ENCODE data around the gene STK32C. TPM values are rescaled to one million over a fixed set of nuclear protein-coding genes. Genes with fewer than 3 reads are reported as not detected.
A peak's percentile ranks its signal among the peaks of the same experiment; 100 is the strongest.

Gene STK32C
- total RNA-seq, 1 donor from 2014 or later: 13.0 TPM

DNA sequence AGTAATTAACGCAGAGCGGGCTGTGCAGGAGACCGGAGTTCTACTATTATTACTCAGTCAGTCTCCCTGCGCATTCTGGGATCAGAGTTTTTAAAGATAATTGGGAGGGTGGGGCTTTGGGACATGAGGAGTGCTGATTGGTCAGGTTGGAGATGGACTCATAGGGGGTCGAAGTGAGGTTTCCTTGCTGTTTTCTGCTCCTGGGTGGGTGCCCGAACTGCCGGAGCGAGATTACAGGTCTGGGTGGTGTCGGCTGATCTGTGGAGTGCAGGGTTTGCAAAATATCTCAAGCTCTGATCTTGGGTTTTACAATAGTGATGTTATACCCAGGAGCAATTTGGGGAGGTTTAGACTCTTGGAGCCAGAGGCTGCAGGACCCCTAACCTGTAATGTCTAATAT lies 20.4 kb upstream of the STK32C start:
- H3K4me3 ChIP-seq (ENCODE audit: low read depth, low read length): no peak overlapping the region
- no peak for DNase-seq (ENCODE audit: low read depth)
- no peak for TF ChIP-seq CTCF (conservative IDR thresholded peaks at IDR 0.05; ENCODE audit: low read depth, low read length)

GRCh38 chr10:132326925-132327324 lies 19.2 kb upstream of the STK32C start:
- no peak overlapping the region for H3K4me3 ChIP-seq (ENCODE audit: low read depth, low read length)
- TF ChIP-seq CTCF (conservative IDR thresholded peaks at IDR 0.05; ENCODE audit: low read depth, low read length): no peak
- DNase-seq (ENCODE audit: low read depth): no peak

DNA sequence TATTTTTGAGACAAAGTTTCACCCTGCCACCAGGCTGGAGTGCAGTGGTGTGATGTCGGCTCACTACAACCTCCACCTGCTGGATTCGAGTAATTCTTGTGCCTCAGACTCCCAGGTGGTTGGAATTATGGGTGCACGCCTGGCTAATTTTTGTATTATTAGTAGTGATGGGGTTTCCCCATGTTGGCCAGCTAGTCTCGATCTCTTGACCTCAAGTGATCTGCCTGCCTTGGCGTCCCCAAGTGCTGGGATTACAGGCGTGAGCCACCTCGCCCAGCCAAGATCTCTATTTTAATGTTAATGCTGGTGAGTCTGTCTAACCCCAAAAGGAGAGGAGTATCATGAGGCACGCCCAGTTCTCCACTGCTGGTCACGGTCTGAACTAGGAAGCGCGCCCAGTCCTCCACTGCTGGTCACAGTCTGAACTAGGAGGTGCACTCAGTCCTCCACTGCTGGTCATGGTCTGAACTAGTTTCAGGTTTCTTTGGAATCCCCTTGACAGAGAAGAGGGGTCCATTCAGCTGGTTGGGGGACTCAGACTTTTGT lies 18.7 kb upstream of the STK32C start:
- TF ChIP-seq CTCF (conservative IDR thresholded peaks at IDR 0.05; ENCODE audit: low read depth, low read length): no peak
- DNase-seq (ENCODE audit: low read depth): no peak
- no peak overlapping the region for H3K4me3 ChIP-seq (ENCODE audit: low read depth, low read length)

GRCh38 chr10:132324186-132324585 lies 16.4 kb upstream of the STK32C start:
- no peak for DNase-seq (ENCODE audit: low read depth)
- no peak overlapping the region for H3K4me3 ChIP-seq (ENCODE audit: low read depth, low read length)
- TF ChIP-seq CTCF (conservative IDR thresholded peaks at IDR 0.05; ENCODE audit: low read depth, low read length): no peak

DNA sequence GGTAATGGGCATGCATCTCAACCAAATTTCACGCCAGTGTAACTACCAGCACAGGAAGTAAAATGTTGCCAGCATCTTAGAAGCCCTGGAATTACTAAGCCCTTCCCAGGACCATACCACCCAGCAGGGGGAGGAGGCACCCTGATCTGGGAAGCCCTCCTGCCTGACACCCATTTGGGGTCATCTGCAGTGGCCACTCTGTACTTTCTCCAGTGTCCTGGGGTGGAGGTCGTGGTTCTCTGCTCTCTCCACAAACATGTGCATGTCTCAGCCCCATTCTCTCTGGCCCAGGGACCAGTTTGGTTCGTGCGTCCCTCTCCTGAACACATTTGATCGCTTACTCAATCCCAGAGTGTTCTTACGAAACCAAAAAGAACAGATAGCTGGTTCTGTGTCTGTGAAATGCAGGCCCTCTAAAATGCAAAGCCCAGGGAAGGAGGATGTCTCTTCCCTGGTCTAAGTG lies 14.9 kb upstream of the STK32C start:
- peak; percentile 37 for TF ChIP-seq CTCF (conservative IDR thresholded peaks at IDR 0.05; ENCODE audit: low read depth, low read length)
- DNase-seq (ENCODE audit: low read depth): no peak
- no peak overlapping the region for H3K4me3 ChIP-seq (ENCODE audit: low read depth, low read length)

- H3K4me3 ChIP-seq (ENCODE audit: low read depth, low read length): no peak overlapping the region
- no peak for DNase-seq (ENCODE audit: low read depth)
Measured at GRCh38 chr10:132321726-132322125, 14.0 kb upstream of the STK32C start.

More at GRCh38 chr10:132321726-132322125, 14.0 kb upstream of the STK32C start:
- TF ChIP-seq CTCF (conservative IDR thresholded peaks at IDR 0.05; ENCODE audit: low read depth, low read length): no peak
